ENCODE measurements around the gene ITPK1.

DNA sequence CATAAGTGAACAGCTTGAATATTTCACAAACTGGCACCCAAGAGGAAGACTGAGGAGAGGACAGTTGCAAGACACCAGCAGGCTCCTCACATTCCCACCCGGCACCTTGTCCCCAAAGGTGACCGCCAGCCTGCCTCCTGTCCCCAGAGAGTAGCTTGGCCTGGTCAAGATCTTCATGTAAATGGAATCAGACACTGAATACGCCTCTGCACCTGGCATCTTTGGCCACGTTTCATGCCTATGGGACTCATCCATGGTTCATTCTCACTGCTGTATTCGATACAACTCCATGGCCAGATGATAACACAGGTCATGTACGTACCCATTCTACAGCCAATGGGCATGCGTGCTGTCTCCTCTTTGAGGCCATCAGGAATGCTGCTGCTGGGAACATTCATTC is 60.8 kb downstream of the ITPK1 start:
- no peak for TF ChIP-seq ZNF8 (CRISPR knock-in tag; IDR thresholded peaks at IDR 0.05)
- TF ChIP-seq, protein P1, sequence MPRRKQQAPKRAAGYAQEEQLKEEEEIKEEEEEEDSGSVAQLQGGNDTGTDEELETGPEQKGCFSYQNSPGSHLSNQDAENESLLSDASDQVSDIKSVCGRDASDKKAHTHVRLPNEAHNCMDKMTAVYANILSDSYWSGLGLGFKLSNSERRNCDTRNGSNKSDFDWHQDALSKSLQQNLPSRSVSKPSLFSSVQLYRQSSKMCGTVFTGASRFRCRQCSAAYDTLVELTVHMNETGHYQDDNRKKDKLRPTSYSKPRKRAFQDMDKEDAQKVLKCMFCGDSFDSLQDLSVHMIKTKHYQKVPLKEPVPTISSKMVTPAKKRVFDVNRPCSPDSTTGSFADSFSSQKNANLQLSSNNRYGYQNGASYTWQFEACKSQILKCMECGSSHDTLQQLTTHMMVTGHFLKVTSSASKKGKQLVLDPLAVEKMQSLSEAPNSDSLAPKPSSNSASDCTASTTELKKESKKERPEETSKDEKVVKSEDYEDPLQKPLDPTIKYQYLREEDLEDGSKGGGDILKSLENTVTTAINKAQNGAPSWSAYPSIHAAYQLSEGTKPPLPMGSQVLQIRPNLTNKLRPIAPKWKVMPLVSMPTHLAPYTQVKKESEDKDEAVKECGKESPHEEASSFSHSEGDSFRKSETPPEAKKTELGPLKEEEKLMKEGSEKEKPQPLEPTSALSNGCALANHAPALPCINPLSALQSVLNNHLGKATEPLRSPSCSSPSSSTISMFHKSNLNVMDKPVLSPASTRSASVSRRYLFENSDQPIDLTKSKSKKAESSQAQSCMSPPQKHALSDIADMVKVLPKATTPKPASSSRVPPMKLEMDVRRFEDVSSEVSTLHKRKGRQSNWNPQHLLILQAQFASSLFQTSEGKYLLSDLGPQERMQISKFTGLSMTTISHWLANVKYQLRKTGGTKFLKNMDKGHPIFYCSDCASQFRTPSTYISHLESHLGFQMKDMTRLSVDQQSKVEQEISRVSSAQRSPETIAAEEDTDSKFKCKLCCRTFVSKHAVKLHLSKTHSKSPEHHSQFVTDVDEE (CRISPR knock-in tag; IDR thresholded peaks at IDR 0.05), result no peak
- no peak for TF ChIP-seq ZFP3 (CRISPR knock-in tag; IDR thresholded peaks at IDR 0.05)
- TF ChIP-seq, protein P2, sequence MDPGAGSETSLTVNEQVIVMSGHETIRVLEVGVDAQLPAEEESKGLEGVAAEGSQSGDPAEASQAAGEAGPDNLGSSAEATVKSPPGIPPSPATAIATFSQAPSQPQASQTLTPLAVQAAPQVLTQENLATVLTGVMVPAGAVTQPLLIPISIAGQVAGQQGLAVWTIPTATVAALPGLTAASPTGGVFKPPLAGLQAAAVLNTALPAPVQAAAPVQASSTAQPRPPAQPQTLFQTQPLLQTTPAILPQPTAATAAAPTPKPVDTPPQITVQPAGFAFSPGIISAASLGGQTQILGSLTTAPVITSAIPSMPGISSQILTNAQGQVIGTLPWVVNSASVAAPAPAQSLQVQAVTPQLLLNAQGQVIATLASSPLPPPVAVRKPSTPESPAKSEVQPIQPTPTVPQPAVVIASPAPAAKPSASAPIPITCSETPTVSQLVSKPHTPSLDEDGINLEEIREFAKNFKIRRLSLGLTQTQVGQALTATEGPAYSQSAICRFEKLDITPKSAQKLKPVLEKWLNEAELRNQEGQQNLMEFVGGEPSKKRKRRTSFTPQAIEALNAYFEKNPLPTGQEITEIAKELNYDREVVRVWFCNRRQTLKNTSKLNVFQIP (CRISPR knock-in tag; IDR thresholded peaks at IDR 0.05; ENCODE audit: borderline replicate concordance, low read depth), result no peak
- TF ChIP-seq PPARA (CRISPR knock-in tag; IDR thresholded peaks at IDR 0.05; ENCODE audit: borderline replicate concordance), result no peak
- TF ChIP-seq, protein P3, sequence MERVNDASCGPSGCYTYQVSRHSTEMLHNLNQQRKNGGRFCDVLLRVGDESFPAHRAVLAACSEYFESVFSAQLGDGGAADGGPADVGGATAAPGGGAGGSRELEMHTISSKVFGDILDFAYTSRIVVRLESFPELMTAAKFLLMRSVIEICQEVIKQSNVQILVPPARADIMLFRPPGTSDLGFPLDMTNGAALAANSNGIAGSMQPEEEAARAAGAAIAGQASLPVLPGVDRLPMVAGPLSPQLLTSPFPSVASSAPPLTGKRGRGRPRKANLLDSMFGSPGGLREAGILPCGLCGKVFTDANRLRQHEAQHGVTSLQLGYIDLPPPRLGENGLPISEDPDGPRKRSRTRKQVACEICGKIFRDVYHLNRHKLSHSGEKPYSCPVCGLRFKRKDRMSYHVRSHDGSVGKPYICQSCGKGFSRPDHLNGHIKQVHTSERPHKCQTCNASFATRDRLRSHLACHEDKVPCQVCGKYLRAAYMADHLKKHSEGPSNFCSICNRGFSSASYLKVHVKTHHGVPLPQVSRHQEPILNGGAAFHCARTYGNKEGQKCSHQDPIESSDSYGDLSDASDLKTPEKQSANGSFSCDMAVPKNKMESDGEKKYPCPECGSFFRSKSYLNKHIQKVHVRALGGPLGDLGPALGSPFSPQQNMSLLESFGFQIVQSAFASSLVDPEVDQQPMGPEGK (CRISPR knock-in tag; IDR thresholded peaks at IDR 0.05; ENCODE audit: borderline replicate concordance), result no peak
- no peak for TF ChIP-seq ZFP30 (CRISPR knock-in tag; IDR thresholded peaks at IDR 0.05)
- TF ChIP-seq ZNF70 (CRISPR knock-in tag; IDR thresholded peaks at IDR 0.05), result no peak
- TF ChIP-seq, protein P4, sequence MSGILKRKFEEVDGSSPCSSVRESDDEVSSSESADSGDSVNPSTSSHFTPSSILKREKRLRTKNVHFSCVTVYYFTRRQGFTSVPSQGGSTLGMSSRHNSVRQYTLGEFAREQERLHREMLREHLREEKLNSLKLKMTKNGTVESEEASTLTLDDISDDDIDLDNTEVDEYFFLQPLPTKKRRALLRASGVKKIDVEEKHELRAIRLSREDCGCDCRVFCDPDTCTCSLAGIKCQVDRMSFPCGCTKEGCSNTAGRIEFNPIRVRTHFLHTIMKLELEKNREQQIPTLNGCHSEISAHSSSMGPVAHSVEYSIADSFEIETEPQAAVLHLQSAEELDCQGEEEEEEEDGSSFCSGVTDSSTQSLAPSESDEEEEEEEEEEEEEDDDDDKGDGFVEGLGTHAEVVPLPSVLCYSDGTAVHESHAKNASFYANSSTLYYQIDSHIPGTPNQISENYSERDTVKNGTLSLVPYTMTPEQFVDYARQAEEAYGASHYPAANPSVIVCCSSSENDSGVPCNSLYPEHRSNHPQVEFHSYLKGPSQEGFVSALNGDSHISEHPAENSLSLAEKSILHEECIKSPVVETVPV (CRISPR knock-in tag; IDR thresholded peaks at IDR 0.05), result no peak
- TF ChIP-seq OSR1 (CRISPR knock-in tag; IDR thresholded peaks at IDR 0.05), result no peak
- no peak for TF ChIP-seq GLIS3 (CRISPR knock-in tag; IDR thresholded peaks at IDR 0.05)
